HG02870 (cell line): ENCODE results near the gene SETD3.
A peak's percentile ranks its signal among the peaks of the same experiment; 100 is the strongest.

Experiments used
- ATAC-seq: cut with Tn5 transposase; IDR thresholded peaks from one replicate; pipeline ENCODE4 v1.9.1; 2021; ENCODE audit warnings: mild to moderate bottlenecking, moderate library complexity; ENCODE audit not compliant: unreplicated experiment

Gene SETD3

GRCh38 chr14:99426265-99426664 lies 54.4 kb downstream of the SETD3 start:
- ATAC-seq = no peak

GRCh38 chr14:99425272-99425681 lies 55.4 kb downstream of the SETD3 start:
- no peak for ATAC-seq

- ATAC-seq = no peak
These were observed 56.3 kb downstream of the SETD3 start for GRCh38 chr14:99424306-99424877.

GRCh38 chr14:99423434-99423833 lies 57.2 kb downstream of the SETD3 start:
- ATAC-seq = no peak

- ATAC-seq = no peak
These were observed 58.2 kb downstream of the SETD3 start for GRCh38 chr14:99422228-99423010.

DNA sequence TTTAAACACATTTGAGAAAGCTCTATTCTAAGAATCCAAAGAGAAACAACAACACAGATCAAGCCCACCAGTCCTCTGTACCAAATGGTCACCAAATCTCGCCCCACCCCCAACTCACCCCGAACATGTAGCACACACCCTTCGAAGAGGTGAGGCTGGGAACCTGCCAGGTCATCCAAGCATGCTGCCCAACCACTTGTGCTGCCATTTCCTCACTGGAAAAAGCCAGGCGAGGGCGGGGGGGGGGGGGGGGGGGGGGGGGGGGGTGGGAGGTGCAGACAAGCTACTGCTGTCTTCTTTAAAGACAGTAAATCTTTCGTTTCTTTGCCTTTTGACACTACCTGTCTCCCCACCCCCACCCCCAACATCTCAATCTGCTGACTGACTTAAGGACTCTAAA lies 59.9 kb downstream of the SETD3 start:
- ATAC-seq = no peak

GRCh38 chr14:99419905-99420304 lies 60.8 kb downstream of the SETD3 start:
- ATAC-seq = no peak

DNA sequence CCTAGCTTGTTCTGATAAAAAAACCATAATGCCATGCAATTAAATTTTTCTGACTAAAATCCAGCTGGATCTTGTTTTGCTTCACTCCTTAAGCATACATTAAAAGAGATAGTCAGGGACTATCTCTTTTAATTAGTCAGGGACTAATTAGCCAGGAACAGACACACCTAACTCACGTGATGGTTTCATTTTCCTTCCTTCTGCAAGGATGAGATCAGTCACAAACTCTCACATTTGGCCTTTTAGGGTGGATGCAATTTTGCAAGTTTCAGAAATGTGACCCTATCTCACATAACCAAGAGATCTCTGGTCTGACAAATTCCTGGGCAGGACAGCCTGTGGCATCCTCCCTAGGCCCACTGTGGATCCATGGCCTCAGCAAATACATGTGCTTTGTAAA lies 62.4 kb downstream of the SETD3 start:
- ATAC-seq = no peak

DNA sequence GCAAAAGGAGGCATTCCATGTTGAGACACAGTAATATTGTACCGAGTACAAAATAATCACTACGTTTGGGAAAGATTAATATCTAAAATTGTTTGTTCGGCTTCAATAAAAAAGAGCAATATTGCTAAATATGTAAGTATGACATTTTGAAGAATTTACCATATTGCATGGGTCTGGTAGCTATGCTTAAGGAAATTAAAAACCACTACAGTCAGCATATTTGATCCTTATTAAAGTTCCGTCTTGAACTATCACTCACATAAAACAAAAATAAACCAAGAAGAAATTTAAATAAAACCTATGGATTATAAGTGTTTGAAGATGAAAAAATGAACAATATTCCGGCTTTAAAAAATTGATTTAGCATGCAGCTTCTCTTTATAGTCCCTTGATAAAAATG lies 63.8 kb downstream of the SETD3 start:
- no peak for ATAC-seq

- peak; percentile 90 for ATAC-seq
These were observed 65.0 kb downstream of the SETD3 start for GRCh38 chr14:99415496-99416281.

GRCh38 chr14:99413911-99414310 lies 66.7 kb downstream of the SETD3 start:
- ATAC-seq = no peak

DNA sequence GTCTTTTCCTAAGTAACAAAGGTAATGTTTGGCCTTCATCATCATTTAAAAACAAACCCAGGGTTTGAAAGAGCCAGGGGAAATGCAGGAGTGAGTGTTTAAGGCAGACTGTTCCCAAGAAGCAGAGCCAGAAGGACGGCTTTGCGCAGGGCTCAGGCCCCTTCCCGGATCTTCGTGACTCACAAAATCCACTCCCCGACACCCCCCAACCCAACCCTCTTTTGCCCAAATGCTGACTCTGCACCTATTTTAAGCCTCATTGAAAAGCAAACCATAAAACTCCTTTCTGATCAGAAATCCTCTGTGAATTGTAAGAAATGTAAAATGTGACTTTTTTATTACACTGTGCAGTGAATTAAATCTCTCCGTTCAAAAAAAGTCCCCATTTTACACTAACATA lies 67.5 kb downstream of the SETD3 start:
- ATAC-seq = no peak

GRCh38 chr14:99412117-99413061 lies 68.3 kb downstream of the SETD3 start:
- no peak for ATAC-seq

- no peak for ATAC-seq
These were observed 70.6 kb downstream of the SETD3 start for GRCh38 chr14:99410019-99410418.

DNA sequence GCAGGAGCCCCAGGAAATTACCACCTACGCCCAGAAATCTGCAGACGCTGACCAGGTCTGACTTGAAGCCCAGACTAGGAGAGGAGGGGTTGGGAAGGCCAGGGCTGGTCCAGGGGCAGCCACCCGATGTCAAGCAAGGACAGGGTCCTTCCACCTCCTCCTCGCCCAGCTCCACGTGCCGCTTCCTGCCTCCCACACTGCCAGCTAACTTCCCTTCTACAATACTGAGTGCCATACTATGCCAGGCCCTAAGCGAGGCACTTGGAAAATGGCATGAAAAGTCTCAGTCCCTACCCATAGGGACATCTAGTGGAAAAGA lies 71.7 kb downstream of the SETD3 start:
- no peak for ATAC-seq

DNA sequence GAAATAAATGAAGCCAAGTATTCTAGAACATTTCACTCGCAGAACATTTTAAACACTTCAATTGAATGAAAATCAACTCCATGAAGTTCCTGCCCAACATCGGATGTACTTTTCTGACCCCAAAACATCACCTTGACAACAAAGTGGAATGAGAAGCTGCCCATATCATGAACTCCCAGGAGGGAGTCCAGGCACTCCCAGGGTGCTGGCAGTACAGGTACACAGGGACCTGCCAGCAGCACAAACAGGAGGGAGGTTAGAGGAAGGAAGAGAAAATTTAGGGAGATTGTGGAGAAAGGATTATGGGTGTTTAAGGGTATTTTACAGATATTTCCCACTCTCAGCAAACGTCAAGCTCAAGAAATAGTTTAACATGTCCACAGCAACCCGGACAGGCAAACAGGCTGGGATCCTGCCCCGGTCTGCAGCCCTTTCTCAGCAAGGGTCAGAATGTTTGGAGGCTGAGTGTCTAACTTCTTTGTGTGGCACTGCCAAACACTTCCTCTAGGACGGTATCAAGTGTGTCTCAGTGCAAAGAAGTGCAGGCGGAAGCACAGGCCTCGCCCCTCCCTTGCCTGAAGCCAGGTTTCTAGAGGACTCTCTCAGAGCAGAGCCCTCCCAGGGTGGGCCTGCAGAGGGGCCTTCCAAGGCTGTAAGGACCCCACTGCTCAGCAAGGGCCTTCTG lies 72.2 kb downstream of the SETD3 start:
- ATAC-seq = no peak

GRCh38 chr14:99407416-99407815 lies 73.2 kb downstream of the SETD3 start:
- no peak for ATAC-seq

DNA sequence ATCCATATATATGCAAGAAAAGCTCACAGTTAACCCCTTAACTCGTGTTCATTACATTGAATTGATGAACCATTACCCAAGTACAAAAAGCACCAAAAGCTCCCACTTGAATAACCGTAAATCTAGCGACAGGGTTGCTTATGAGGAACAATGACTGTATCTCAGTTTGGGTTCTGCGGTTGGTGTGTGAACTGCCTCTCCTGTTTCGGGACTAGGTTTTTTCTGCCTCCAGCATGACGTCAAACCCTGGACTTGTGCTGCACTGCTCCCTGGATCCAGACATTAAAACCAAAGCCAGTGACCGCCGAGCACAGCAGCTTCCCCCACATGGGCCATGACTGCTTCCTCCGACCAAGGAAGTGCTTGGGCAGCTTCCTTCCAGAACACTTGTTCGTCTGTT lies 77.7 kb downstream of the SETD3 start:
- ATAC-seq = no peak

- no peak for ATAC-seq
These were observed 78.4 kb downstream of the SETD3 start for GRCh38 chr14:99402285-99402648.

DNA sequence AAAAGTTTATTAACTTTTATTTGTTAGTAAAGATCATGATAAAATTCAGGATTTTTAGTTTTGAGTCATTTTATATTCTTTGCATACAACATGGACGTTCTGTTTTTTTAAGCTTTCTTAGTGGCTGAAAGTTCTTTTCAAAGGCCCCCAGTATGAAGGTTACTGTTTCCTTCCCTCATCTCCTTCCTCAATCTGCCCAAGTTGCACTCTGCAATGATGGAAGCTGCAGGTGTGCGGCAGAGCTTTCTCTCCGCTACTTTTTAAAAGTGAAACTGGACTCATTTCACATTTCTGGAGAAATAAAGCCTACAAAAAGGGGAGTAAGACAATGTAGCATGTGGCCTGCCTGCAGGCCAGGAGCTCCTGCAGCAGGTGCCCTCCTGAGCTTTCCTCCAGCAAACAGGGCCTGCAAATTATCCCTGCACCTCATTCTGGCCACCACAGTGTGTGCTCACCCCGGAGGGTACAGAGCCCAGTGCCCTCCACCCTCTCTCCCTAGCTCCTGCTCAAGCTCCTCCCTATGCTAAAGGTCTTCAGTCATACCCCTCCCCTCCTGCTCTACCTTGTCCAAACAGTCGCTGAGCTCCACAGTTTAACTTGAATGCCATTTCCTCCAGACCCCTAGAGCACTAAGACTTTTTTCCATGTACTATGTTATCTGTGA lies 78.9 kb downstream of the SETD3 start:
- no peak for ATAC-seq
